H1 (cell line): Measurements from ENCODE around the gene FBLN5. TPM values are rescaled to one million over a fixed set of nuclear protein-coding genes. Genes with fewer than 3 reads are reported as not detected.

Experiments
- CTCF ChIA-PET: fragments of 300-600 bp; sonication (Branson Sonifier 250); formaldehyde crosslinking; loops from one replicate; lab custom pipeline; 2021; ENCODE audit not compliant: partially characterized antibody; lab: Charles Lee
- POLR2A ChIA-PET: fragments of 300-600 bp; sonication (Branson Sonifier 250); formaldehyde crosslinking; loops from one replicate; lab custom pipeline; 2021; ENCODE audit warnings: inconsistent platforms; ENCODE audit not compliant: partially characterized antibody; lab: Charles Lee
- DNase-seq, 2 experiments: peaks; one replicate each; pipeline versions ENCODE4 v3.0.0 to v3.0.0-alpha.2; 2010 to 2022; ENCODE audit warnings: low spot score in 2 of 2, low read depth in 1 of 2, mixed read lengths in 1 of 2
- FAIRE-seq: peaks from 2 replicates; lab custom pipeline; 2011; peaks lifted over from hg19 to GRCh38; lab: Jason Lieb, UNC
- H2AFZ ChIP-seq: 2 replicates; pipeline ENCODE4 v1.8.1; 2012; ENCODE audit warnings: low read length, inconsistent platforms
- H2AK5ac ChIP-seq: 2 replicates; pipeline ENCODE4 v1.6.1; 2013; ENCODE audit warnings: low read depth, low read length
- H2BK120ac ChIP-seq: replicated peaks from 2 replicates; pipeline ENCODE3; 2013; ENCODE audit warnings: low read depth, low read length, inconsistent platforms
- H2BK12ac ChIP-seq: 2 replicates; pipeline ENCODE4 v1.6.1; 2013; ENCODE audit warnings: low read depth, low read length
- H2BK15ac ChIP-seq: 2 replicates; pipeline ENCODE4 v1.6.1; 2013; ENCODE audit warnings: low read length
- H2BK20ac ChIP-seq: 2 replicates; pipeline ENCODE4 v1.6.1; 2013; ENCODE audit warnings: low read length
- H2BK5ac ChIP-seq: 2 replicates; pipeline ENCODE4 v1.6.1; 2013; ENCODE audit warnings: low read depth, low read length
- H3K14ac ChIP-seq: 2 replicates; pipeline ENCODE4 v1.6.1; 2013; ENCODE audit warnings: inconsistent platforms; ENCODE audit not compliant: insufficient read length
- H3K18ac ChIP-seq: 2 replicates; pipeline ENCODE4 v1.6.1; 2013; ENCODE audit warnings: low read length; ENCODE audit errors: extremely low read depth
- H3K23ac ChIP-seq: 2 replicates; pipeline ENCODE4 v1.6.1; 2013; ENCODE audit warnings: inconsistent platforms; ENCODE audit not compliant: insufficient read length
- H3K23me2 ChIP-seq: 2 replicates; pipeline ENCODE4 v1.6.1; 2013; ENCODE audit warnings: low read depth, low read length
- H3K27ac ChIP-seq: 2 replicates; pipeline ENCODE4 v1.6.1; 2011; ENCODE audit warnings: low read depth, low read length, inconsistent platforms
- H3K27me3 ChIP-seq, 4 experiments: replicated peaks in 1 of 4; 1 replicate in 1 of 4; 2 replicates in 3 of 4; pipeline versions ENCODE4 v1.6.1 to v1.8.1; 2011 to 2013; ENCODE audit warnings: low read length in 3 of 4, mild to moderate bottlenecking in 3 of 4, inconsistent platforms in 2 of 4, mixed read lengths in 2 of 4, moderate library complexity in 1 of 4; ENCODE audit not compliant: control insufficient read depth in 3 of 4, insufficient read depth in 3 of 4; ENCODE audit errors: extremely low read depth in 1 of 4
- H3K36me3 ChIP-seq, 4 experiments: 2 replicates each; pipeline versions ENCODE4 v1.6.1 to v1.8.1; 2011 to 2013; ENCODE audit warnings: mild to moderate bottlenecking in 4 of 4, low read length in 3 of 4, moderate library complexity in 2 of 4, control low read depth in 1 of 4, inconsistent platforms in 1 of 4; ENCODE audit not compliant: insufficient read depth in 4 of 4, control insufficient read depth in 2 of 4
- H3K4ac ChIP-seq: replicated peaks from 2 replicates; pipeline ENCODE3; 2013; ENCODE audit warnings: low read length, low read depth, mixed read lengths, inconsistent platforms; ENCODE audit not compliant: insufficient read length
- H3K4me1 ChIP-seq, 4 experiments: replicated peaks in 1 of 4; 1 replicate in 1 of 4; 2 replicates in 3 of 4; pipeline versions ENCODE4 v1.6.1 to v1.8.1; 2011 to 2013; ENCODE audit warnings: low read length in 3 of 4, inconsistent platforms in 2 of 4, mixed read lengths in 1 of 4; ENCODE audit not compliant: insufficient read depth in 4 of 4, control insufficient read depth in 3 of 4
- H3K4me2 ChIP-seq, 2 experiments: 2 replicates each; pipeline versions ENCODE4 v1.6.1 to v1.8.1; 2011 to 2013; ENCODE audit warnings: low read depth in 2 of 2, low read length in 2 of 2, control low read depth in 1 of 2, inconsistent platforms in 1 of 2, mild to moderate bottlenecking in 1 of 2; ENCODE audit not compliant: insufficient read depth in 1 of 2
- H3K4me3 ChIP-seq, 4 experiments: fragments of 200-600, 300-600 bp in 1 of 4; sonication (generic), shearing (Covaris generic), sonication (Bioruptor Twin) in 1 of 4; 2 replicates each; pipeline versions ENCODE4 v1.5.1 to v1.8.1; 2011 to 2016; ENCODE audit warnings: low read length in 4 of 4, low read depth in 3 of 4, control low read depth in 2 of 4, inconsistent platforms in 2 of 4, mild to moderate bottlenecking in 2 of 4, mixed read lengths in 1 of 4, moderate library complexity in 1 of 4; ENCODE audit not compliant: insufficient read depth in 2 of 4; ENCODE audit errors: extremely low read depth in 1 of 4
- H3K56ac ChIP-seq: replicated peaks from 2 replicates; pipeline ENCODE3; 2013; ENCODE audit warnings: low read depth, mild to moderate bottlenecking, mixed read lengths, low read length, inconsistent platforms; ENCODE audit not compliant: insufficient read length
- H3K79me1 ChIP-seq: 2 replicates; pipeline ENCODE4 v1.6.1; 2013; ENCODE audit warnings: low read depth, low read length, control low read depth
- H3K79me2 ChIP-seq, 2 experiments: 2 replicates each; pipeline versions ENCODE4 v1.6.1 to v1.8.1; 2012 to 2013; ENCODE audit warnings: low read length in 2 of 2, mild to moderate bottlenecking in 2 of 2, inconsistent platforms in 1 of 2; ENCODE audit not compliant: insufficient read depth in 2 of 2, control insufficient read depth in 1 of 2
- H3K9ac ChIP-seq, 4 experiments: replicated peaks in 1 of 4; 1 replicate in 1 of 4; 2 replicates in 3 of 4; pipeline versions ENCODE4 v1.6.1 to v1.8.1; 2011 to 2013; ENCODE audit warnings: low read depth in 3 of 4, low read length in 3 of 4, control low read depth in 2 of 4, mild to moderate bottlenecking in 2 of 4, moderate library complexity in 2 of 4, inconsistent platforms in 1 of 4; ENCODE audit errors: extremely low read depth in 1 of 4
- H3K9me3 ChIP-seq, 2 experiments: 2 replicates each; pipeline versions ENCODE4 v1.6.1 to v1.8.1; 2012 to 2013; ENCODE audit warnings: mild to moderate bottlenecking in 2 of 2, moderate library complexity in 2 of 2, control low read depth in 1 of 2, inconsistent platforms in 1 of 2, low read depth in 1 of 2, low read length in 1 of 2, mixed read lengths in 1 of 2; ENCODE audit not compliant: insufficient read depth in 2 of 2
- H4K20me1 ChIP-seq, 2 experiments: replicated peaks in 1 of 2; 2 replicates each; pipeline versions ENCODE3 to v1.8.1; 2011 to 2013; ENCODE audit warnings: inconsistent platforms in 2 of 2, low read length in 2 of 2, mild to moderate bottlenecking in 1 of 2; ENCODE audit not compliant: insufficient read depth in 2 of 2, control insufficient read depth in 1 of 2
- H4K5ac ChIP-seq: 2 replicates; pipeline ENCODE4 v1.6.1; 2013; ENCODE audit warnings: low read length, low read depth, mixed read lengths, inconsistent platforms; ENCODE audit not compliant: insufficient read length
- H4K8ac ChIP-seq: 2 replicates; pipeline ENCODE4 v1.8.0; 2013; ENCODE audit warnings: mild to moderate bottlenecking, moderate library complexity, low read length, inconsistent platforms; ENCODE audit not compliant: insufficient read depth; ENCODE audit errors: extremely low read depth
- H4K91ac ChIP-seq: replicated peaks from 2 replicates; pipeline ENCODE3; 2013; ENCODE audit warnings: low read length, mixed read lengths, inconsistent platforms; ENCODE audit not compliant: insufficient read length
- EGR1 ChIP-seq: IDR thresholded peaks from 2 replicates; pipeline ENCODE4 v1.6.1; 2011; ENCODE audit warnings: low read depth, low read length, borderline replicate concordance
- NRF1 ChIP-seq: IDR thresholded peaks from 2 replicates; pipeline ENCODE4 v1.6.1; 2011; ENCODE audit warnings: mild to moderate bottlenecking, low read depth, low read length, improper control_type of control experiment
- RFX5 ChIP-seq: IDR thresholded peaks from 2 replicates; pipeline ENCODE4 v1.6.1; 2011; ENCODE audit warnings: low read depth, low read length, improper control_type of control experiment, borderline replicate concordance
- SIN3A ChIP-seq, 2 experiments: IDR thresholded peaks in 1 of 2; conservative IDR thresholded peaks in 1 of 2; 2 replicates each; pipeline ENCODE4 v1.6.1; 2011 to 2012; ENCODE audit warnings: low read length in 2 of 2, improper control_type of control experiment in 1 of 2, low read depth in 1 of 2, mild to moderate bottlenecking in 1 of 2
- TAF1 ChIP-seq: IDR thresholded peaks from 2 replicates; pipeline ENCODE4 v1.6.1; 2011; ENCODE audit warnings: mild to moderate bottlenecking, low read depth, low read length
- WGBS, 2 experiments: shearing (Covaris generic) in 1 of 2; methylation state at CpG; one replicate each; pipeline versions ENCODE4 v1.1.6 to v1.1.7; 2013 to 2015; ENCODE audit warnings: low lambda C conversion rate in 2 of 2, mixed read lengths in 2 of 2, inconsistent platforms in 1 of 2, low coverage in 1 of 2, missing lambda C conversion rate in 1 of 2; ENCODE audit not compliant: insufficient replicate concordance in 2 of 2, insufficient coverage in 1 of 2, insufficient read length in 1 of 2; ENCODE audit errors: extremely low coverage in 1 of 2, missing lambda C conversion rate in 1 of 2; 5-methylcytosine and 5-hydroxymethylcytosine counted together
- polyA plus RNA-seq, 7 experiments: library from polyadenylated mRNA; depleted of rRNA in 3 of 7; stranded (reverse) in 5 of 7; unstranded in 2 of 7; fragments of >200 nt in 5 of 7; fragments of 200-250 nt in 2 of 7; gene quantifications; 1 replicate in 5 of 7; 2 replicates in 1 of 7; 4 replicates in 1 of 7; pipeline versions ENCODE4 v1.2.1 to v1.2.3, GENCODE V29; 2011 to 2013; ENCODE audit warnings: missing spikeins in 2 of 7, mixed read lengths in 2 of 7
- total RNA-seq: library from RNA; stranded (reverse); fragmentation: NEBNext Ultra II Directional; extraction: Animal tissue kit (Norgen Biotek cat#: 25700); gene quantifications from 2 replicates; pipeline ENCODE4 v1.2.1, GENCODE V29; 2021

Gene FBLN5
- total and polyA plus RNA-seq, 2 of the 8 experiments (the other 6 are each of a cell fraction or from before 2014, with no cell fraction given): 0.88 to 3.5 TPM

DNA sequence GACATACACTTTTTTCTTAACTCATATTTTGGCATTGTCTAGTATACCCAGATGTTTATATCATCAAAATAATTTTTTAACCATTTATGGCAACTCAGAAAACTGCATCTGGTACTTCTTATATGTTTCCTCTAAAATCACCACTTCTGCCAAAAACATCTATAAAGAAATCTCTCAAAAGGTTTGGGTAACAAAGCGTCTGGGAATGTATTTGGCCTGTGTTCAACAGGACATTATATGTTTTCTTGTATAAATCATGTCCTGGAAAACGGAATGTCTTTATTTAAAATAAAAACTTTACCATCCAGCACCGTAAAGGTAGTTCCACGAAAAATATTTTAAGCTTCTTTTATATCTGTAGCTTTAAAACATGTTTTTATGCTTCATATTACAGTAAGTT, 36.1 kb upstream of the FBLN5 start:
- no peak overlapping the region for H2BK12ac ChIP-seq
- no peaks in the 10 kb centered on the region for H4K20me1 ChIP-seq
- H3K27me3 ChIP-seq: peaks cover 0 to 1% (median 0%) of the 10 kb centered on the region in 4 experiments; a peak in 1 of 7 replicates
- H4K8ac ChIP-seq: no peak overlapping the region
- H3K4me3 ChIP-seq: no peak overlapping the region
- TF ChIP-seq EGR1: no peak
- no peak for TF ChIP-seq SIN3A (conservative IDR thresholded peaks at IDR 0.05 in 1 of 2, IDR thresholded peaks at IDR 0.05 in 1 of 2; ENCODE audit: low read depth in 1 of 2, low read length in 2 of 2)
- no peak for TF ChIP-seq RFX5
- no peak for TF ChIP-seq TAF1
- no peak for TF ChIP-seq NRF1
- peaks cover 0 to 20% (median 8%) of the 10 kb centered on the region in 4 experiments; a peak in 5 of 8 replicates for H3K36me3 ChIP-seq
- POLR2A ChIA-PET: no interaction called here
- no peak overlapping the region for H2BK120ac ChIP-seq
- H3K14ac ChIP-seq: no peak overlapping the region
- 72% methylated on average over 4 of the region's 4 CpGs; no CpG with 5 or more reads in 1 of the 2 experiments for WGBS, 2 experiments
- no peak overlapping the region for H3K27ac ChIP-seq
- H2BK20ac ChIP-seq: no peak overlapping the region
- H4K5ac ChIP-seq: no peak overlapping the region
- H2AFZ ChIP-seq: no peak overlapping the region
- H3K4ac ChIP-seq: no peak overlapping the region
- no peak overlapping the region for H2BK5ac ChIP-seq
- H3K23ac ChIP-seq: no peak overlapping the region
- no peak overlapping the region for H2BK15ac ChIP-seq
- H4K91ac ChIP-seq: no peak overlapping the region
- DNase-seq: no peak
- no peak overlapping the region for H3K18ac ChIP-seq
- no peak for FAIRE-seq
- H3K9me3 ChIP-seq: no peaks in the 10 kb centered on the region
- H3K4me1 ChIP-seq: no peaks in the 10 kb centered on the region
- no peak overlapping the region for H3K9ac ChIP-seq
- H2AK5ac ChIP-seq: no peak overlapping the region
- no peaks in the 10 kb centered on the region for H3K23me2 ChIP-seq
- no peaks in the 10 kb centered on the region for H3K79me2 ChIP-seq
- no peak overlapping the region for H3K4me2 ChIP-seq
- no peaks in the 10 kb centered on the region for H3K79me1 ChIP-seq
- CTCF ChIA-PET: interaction anchor here (1.0 kb wide), 1 partner anchor 11 kb away, joined by 3 read pairs; no protein-coding TSS in a partner anchor
- no peak overlapping the region for H3K56ac ChIP-seq
